Thyroid gland (tissue), 4 donors: ENCODE data around the gene MBD2.

Experiments
- POLR2A ChIP-seq, 2 donors: fragments of 450-650 bp; IDR thresholded peaks; one replicate each; pipeline ENCODE4 v1.6.1; 2017; ENCODE audit warnings: antibody characterized with exemption in 2 of 2, mild to moderate bottlenecking in 2 of 2, moderate library complexity in 1 of 2
- TF ChIP-seq, protein P1 (sequence below), 6 experiments: fragments of 200-600 bp in 3 of 6; fragments of 450-650 bp in 3 of 6; sonication (generic) in 3 of 6; IDR thresholded peaks; one replicate each; pipeline ENCODE4 v1.5.1; 2016 to 2019; ENCODE audit warnings: antibody characterized with exemption in 6 of 6, mild to moderate bottlenecking in 2 of 6, inconsistent platforms in 1 of 6, moderate library complexity in 1 of 6

- TF ChIP-seq, protein P1, sequence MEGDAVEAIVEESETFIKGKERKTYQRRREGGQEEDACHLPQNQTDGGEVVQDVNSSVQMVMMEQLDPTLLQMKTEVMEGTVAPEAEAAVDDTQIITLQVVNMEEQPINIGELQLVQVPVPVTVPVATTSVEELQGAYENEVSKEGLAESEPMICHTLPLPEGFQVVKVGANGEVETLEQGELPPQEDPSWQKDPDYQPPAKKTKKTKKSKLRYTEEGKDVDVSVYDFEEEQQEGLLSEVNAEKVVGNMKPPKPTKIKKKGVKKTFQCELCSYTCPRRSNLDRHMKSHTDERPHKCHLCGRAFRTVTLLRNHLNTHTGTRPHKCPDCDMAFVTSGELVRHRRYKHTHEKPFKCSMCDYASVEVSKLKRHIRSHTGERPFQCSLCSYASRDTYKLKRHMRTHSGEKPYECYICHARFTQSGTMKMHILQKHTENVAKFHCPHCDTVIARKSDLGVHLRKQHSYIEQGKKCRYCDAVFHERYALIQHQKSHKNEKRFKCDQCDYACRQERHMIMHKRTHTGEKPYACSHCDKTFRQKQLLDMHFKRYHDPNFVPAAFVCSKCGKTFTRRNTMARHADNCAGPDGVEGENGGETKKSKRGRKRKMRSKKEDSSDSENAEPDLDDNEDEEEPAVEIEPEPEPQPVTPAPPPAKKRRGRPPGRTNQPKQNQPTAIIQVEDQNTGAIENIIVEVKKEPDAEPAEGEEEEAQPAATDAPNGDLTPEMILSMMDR (IDR thresholded peaks at IDR 0.05), result no peak
- TF ChIP-seq POLR2A (IDR thresholded peaks at IDR 0.05), result no peak
Measured at GRCh38 chr18:54109131-54109683, 115.3 kb downstream of the MBD2 start.
